GM18499 (cell line): ENCODE data around the gene KCNJ15.

Experiments used
- ATAC-seq: cut with Tn5 transposase; IDR thresholded peaks from one replicate; pipeline ENCODE4 v1.9.1; 2021; ENCODE audit warnings: moderate number of reproducible peaks; ENCODE audit not compliant: insufficient read depth, unreplicated experiment

KCNJ15 gene

DNA sequence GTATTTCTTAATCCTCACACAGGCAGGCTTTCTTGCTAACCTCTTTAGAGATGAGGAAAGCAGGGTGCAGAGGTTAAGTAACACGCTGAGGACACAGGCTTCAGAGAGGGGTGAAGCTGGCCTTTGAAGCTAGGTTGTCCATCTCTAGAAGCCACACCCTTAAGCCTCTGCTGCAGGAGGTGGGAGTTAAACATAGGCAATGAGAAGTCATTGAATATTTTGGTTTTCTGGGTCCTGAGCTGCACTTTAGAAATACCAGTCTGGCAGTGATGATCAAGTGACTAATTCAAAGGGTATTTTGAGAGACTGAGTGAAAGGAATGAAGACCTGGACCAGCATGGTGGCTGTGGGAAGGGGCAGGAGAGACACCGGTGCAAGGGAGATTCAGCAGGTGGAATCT is 9.9 kb downstream of the KCNJ15 start:
- ATAC-seq = no peak

DNA sequence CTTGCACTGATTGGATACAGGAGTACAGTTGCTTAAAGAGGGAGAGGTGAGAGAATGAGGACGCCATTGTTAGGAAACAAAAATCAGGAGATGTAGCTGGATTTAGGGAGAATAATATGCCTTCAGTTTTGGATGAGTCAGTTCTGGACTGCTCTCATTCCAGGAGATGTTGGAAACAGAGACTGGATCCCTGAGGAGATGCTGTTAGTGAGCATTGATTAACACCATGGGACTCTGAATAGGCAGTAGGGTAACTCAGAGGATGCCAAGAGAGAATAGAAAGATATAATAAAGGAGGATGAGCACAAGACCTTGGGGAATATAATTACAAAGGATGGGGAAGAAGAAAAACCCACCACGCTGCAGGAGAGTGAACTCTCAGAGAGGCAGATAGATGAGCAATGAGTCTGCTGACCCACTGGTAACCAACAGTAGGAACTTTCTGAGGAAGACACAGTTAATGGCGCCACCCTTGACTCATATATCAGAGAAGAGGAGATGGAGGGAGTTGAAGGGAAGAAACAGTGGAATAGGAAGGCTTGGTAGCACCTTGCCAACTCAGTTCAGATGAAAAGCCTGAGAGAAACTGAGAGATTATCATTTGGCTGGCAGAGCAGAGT is 10.5 kb downstream of the KCNJ15 start:
- ATAC-seq = no peak

- no peak for ATAC-seq
Observed at GRCh38 chr21:38267991-38268863, 11.4 kb downstream of the KCNJ15 start.

- no peak for ATAC-seq
Observed at GRCh38 chr21:38268864-38269575, 12.2 kb downstream of the KCNJ15 start.

GRCh38 chr21:38269576-38269936 is 12.8 kb downstream of the KCNJ15 start:
- no peak for ATAC-seq

DNA sequence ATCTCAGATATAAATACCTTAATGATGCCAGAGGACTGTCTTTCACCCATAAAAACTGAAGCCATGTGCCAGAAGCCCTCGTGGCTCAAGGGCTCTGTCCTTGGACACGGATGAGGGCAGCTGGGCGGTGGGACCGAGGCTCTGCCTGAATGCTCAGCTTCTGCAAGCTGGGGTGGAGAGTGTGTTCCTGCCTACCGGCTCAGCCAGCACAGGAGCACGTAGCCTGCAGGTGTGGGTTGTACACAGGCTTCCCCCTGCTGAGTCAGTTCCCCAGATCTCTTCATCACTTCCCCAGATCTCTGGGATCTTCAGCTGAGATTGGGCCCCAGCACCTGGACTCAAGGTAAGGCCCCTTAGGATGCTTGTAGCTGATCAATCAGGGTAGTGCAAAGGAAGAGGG is 15.4 kb downstream of the KCNJ15 start:
- no peak for ATAC-seq

DNA sequence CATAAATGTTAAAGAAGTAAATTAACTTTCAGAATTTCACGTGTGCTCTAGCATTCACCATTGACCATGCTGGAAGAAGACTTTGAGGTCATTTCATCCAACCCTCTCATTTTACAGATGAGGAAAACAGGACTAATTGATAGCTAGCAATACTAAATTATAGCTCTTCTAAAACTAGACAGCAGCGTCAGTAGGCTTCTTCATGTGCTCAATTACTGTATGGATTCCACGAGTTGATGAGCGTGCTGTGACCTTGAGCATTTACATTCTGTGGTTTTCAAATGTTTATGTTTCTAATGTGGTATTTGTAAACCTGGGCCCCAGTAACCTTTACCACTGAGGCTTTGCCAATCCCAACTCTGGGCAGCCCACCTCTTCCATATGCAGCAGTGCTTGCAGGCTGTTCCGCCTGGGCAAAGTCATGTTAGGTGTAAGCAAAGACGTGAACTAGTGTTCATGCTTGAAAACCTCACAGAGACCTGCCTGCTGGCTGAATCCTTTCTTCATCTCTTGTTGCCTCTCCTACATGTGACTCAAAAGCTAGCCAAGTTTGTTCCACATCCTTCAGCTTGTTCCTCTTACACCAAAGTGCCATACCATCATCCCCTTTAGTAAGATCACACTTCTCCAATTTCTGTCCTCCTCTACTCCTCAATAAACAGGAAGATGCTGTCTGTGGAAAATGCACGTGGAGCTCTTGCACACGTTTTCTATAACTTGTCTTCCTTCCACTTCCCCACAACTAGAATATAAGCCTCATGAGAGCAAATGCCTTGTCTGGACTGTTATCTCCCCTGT is 17.2 kb downstream of the KCNJ15 start:
- no peak for ATAC-seq

GRCh38 chr21:38277501-38278131 is 20.8 kb downstream of the KCNJ15 start:
- ATAC-seq = no peak

DNA sequence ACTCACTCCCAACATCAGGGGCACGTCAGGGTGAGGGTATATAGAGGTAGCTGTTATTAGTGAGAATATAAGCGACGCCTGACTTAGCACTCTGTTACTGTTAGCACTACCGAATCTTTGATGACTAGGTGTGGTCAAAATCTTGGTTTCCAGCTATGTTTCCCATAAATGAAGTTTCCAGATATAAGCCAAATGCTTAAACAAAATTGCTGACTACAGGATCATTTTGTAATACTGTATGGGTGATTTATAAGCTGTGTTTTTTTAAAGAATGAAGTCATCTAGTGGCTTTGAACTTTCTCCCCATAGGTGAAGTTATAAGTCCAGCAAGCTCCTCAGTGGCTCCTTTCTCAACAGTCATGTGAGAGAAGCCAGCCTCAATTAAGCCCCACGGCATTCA is 23.7 kb downstream of the KCNJ15 start:
- no peak for ATAC-seq

GRCh38 chr21:38280867-38281266 is 24.1 kb downstream of the KCNJ15 start:
- ATAC-seq = no peak

GRCh38 chr21:38282921-38283320 is 26.1 kb downstream of the KCNJ15 start:
- no peak for ATAC-seq

- no peak for ATAC-seq
Observed at GRCh38 chr21:38284216-38284615, 27.4 kb downstream of the KCNJ15 start.

DNA sequence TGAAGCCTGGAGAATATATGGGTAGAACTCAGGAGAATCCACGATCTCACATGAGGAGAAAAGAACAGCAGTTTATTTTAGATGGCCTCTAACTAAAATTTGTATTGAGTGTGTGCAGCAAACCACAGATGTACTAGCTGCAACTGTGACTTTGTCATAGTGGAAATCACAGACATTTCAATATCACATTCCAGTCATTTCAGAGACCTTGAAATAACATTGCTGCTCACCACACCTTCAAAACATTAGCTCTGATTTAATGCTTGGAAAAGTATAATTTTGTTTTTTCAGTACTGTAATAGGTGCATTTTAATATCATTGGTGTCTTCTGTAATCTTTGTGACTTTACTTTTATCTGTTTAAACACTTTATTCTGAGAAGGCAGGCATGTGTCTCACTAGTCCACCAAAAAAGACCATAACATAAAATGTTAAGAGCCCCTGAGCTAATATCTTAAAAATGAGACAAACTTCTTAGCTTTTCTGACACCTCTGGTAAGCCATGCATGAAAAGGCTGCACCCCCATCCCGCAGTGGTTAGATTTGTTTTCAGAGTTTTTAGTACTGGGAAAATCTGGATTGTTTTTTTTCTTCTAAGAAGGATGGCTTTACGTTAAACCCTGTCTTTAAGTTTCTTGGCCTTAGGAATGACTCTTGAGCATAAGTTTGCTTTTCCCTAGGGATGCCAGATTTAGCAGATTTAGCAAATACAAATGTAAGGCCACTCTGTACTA is 30.1 kb downstream of the KCNJ15 start:
- no peak for ATAC-seq

DNA sequence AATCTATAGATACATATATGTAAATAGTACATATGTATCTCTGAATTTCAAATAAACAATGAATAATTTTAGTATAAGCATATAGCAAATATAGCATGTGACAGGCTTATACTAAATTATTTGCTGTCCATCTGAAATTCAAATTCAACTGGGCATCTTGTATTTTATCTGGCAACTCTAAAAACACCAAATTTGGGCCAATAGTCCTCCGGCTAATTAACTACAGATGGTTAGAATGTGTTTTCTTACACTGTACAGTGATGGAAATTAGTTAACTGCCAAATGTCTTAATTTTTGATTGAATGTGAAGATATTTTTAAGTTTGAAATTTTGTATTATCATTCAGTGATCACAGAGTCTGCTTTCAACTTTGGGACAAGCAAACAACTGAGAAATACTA is 30.7 kb downstream of the KCNJ15 start:
- ATAC-seq = no peak

GRCh38 chr21:38289705-38290485 is 33.1 kb downstream of the KCNJ15 start:
- ATAC-seq = no peak

- ATAC-seq = no peak
Observed at GRCh38 chr21:38290809-38291208, 34.0 kb downstream of the KCNJ15 start.

GRCh38 chr21:38291874-38292273 is 35.1 kb downstream of the KCNJ15 start:
- no peak for ATAC-seq

DNA sequence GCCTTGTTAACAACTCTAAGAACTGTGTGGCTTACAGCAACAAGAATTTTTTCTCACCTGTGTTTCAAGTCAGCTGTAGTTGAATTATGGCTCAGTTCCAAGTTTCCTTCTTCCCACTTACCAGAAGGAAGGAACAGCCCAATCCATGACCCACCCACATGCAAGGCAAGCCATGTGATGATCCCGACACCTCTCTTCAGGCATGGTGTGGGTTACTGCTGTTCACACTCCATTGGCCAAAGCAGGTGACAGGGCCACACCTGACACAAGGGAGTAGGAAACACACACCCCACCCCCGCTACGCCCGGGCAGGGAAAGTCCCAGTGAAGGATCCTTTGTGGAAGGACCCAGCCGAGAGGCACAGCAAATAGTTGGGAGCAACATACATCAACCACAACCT is 36.3 kb downstream of the KCNJ15 start:
- ATAC-seq = no peak

DNA sequence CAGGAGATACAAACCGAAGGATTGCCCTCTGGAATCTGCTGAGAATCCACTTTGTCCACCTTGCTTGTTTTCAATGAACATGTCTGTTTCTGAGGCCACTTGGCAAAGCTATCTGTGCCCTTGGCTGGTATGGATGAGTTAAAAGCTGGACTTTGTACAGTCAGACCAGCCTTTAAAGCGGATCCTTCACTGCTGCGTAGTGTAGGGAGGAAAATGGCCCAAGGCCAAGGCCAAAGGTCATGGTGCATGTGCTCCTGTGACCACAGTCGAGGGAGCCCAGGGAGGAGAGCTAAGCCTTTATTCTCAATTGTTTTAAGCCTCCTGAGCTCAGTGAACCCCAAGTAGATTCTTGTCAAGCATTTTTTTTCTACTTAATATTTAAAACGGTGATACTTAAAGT is 37.0 kb downstream of the KCNJ15 start:
- no peak for ATAC-seq
